ENCODE measurements around the gene TRAK2. TPM values are rescaled to one million over a fixed set of nuclear protein-coding genes. Genes with fewer than 3 reads are reported as not detected.
"Not testable (repeated sequence)": the region's sequence is repeated elsewhere in the genome, so short reads cannot be mapped to it uniquely, and the experiment has no call there.

The TRAK2 gene
- total RNA-seq, 1 experiment from 2014 or later = 15.2 TPM

- ATAC-seq (no peak), DNase-seq (ENCODE audit: low read depth, low spot score) (no peak)
- Histone ChIP-seq H3K9ac (ENCODE audit: low read length) (no peak overlapping the region), H2AFZ (ENCODE audit: low read depth, low read length, poor library complexity, severe bottlenecking) (no peak overlapping the region), H3K27me3 (ENCODE audit: insufficient read depth, low read length) (no peaks in the 10 kb centered on the region), H4K20me1 (ENCODE audit: insufficient read depth) (no peaks in the 10 kb centered on the region), H3K9me2 (ENCODE audit: insufficient read depth) (no peaks in the 10 kb centered on the region), H3K4me1 (ENCODE audit: control insufficient read depth in 1 of 2, insufficient read depth in 2 of 2, low read length in 2 of 2) (no peaks in the 10 kb centered on the region), H3K4me3 (replicated peaks in 1 of 2; ENCODE audit: low read depth in 1 of 2, low read length in 2 of 2) (no peak overlapping the region), H3K79me2 (ENCODE audit: insufficient read depth, low read length) (no peaks in the 10 kb centered on the region), H3K9me3 (ENCODE audit: control insufficient read depth in 1 of 2, insufficient read depth in 1 of 2, low read depth in 1 of 2, low read length in 2 of 2) (no peaks in the 10 kb centered on the region), H3K27ac (ENCODE audit: low read depth, low read length) (no peak overlapping the region), H3K36me3 (ENCODE audit: control insufficient read depth in 1 of 2, insufficient read depth in 2 of 2, low read length in 2 of 2) (no peaks in the 10 kb centered on the region), H3K4me2 (ENCODE audit: low read length) (no peak overlapping the region)
- RAD21 ChIA-PET (ENCODE audit: low non-redundant PET in 1 of 2, low total read pairs in 2 of 2, uncharacterized antibody in 2 of 2, unreplicated experiment in 2 of 2) = interaction anchor here (0.6 kb wide), 2 partner anchors 15 to 178 kb away, joined by 3 read pairs; no protein-coding TSS in a partner anchor
- CTCF ChIA-PET = no interaction called here
- intact Hi-C loops (cut with micrococcal nuclease) = no loop called here
- POLR2A ChIA-PET = no interaction called here
- TF ChIP-seq TCF7L2 (IDR thresholded peaks at IDR 0.05; ENCODE audit: borderline replicate concordance, extremely low read depth, insufficient read depth, insufficient read length) (no peak), POLR2AphosphoS5 (IDR thresholded peaks at IDR 0.05; ENCODE audit: low read depth, low read length) (no peak), FOSL1 (IDR thresholded peaks at IDR 0.05; ENCODE audit: low read depth) (no peak)
- TF ChIP-seq, protein P1, sequence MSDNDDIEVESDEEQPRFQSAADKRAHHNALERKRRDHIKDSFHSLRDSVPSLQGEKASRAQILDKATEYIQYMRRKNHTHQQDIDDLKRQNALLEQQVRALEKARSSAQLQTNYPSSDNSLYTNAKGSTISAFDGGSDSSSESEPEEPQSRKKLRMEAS (IDR thresholded peaks at IDR 0.05) = no peak
- BruUV-seq (replicated peaks) = no TSS peak
These were observed 20.4 kb downstream of the TRAK2 start for GRCh38 chr2:201430839-201431238.

- ATAC-seq = not testable (repeated sequence)
These were observed 20.9 kb downstream of the TRAK2 start for GRCh38 chr2:201430322-201430721.

DNA sequence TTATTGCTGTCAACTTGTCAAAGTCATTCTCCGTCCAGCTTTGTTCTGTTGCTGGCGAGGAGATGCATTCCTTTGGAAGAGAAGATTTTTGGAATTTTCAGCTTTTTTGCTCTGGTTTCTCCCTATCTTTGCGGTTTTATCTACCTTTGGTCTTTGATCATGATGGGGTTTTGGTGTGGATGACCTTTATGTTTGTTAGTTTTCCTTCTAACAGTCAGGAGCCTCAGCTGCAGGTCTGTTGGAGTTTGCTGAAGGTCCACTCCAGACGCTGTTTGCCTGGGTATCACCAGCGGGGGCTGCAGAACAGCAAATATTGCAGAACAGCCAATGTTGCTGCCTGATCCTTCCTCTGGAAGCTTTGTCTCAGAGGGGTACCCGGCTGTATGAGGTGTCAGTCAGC is 21.4 kb downstream of the TRAK2 start:
- BruUV-seq (replicated peaks); H3K79me2 ChIP-seq (ENCODE audit: insufficient read depth, low read length); ATAC-seq; RAD21 ChIA-PET (ENCODE audit: low non-redundant PET in 1 of 2, low total read pairs in 2 of 2, uncharacterized antibody in 2 of 2, unreplicated experiment in 2 of 2); H4K20me1 ChIP-seq (ENCODE audit: insufficient read depth); H3K9ac ChIP-seq (ENCODE audit: low read length); H3K4me3 ChIP-seq (replicated peaks in 1 of 2; ENCODE audit: low read depth in 1 of 2, low read length in 2 of 2); H3K4me2 ChIP-seq (ENCODE audit: low read length); POLR2A ChIA-PET; H3K9me3 ChIP-seq (ENCODE audit: control insufficient read depth in 1 of 2, insufficient read depth in 1 of 2, low read depth in 1 of 2, low read length in 2 of 2); intact Hi-C loops (cut with micrococcal nuclease); H3K36me3 ChIP-seq (ENCODE audit: control insufficient read depth in 1 of 2, insufficient read depth in 2 of 2, low read length in 2 of 2); H3K4me1 ChIP-seq (ENCODE audit: control insufficient read depth in 1 of 2, insufficient read depth in 2 of 2, low read length in 2 of 2); CTCF ChIA-PET; H2AFZ ChIP-seq (ENCODE audit: low read depth, low read length, poor library complexity, severe bottlenecking); DNase-seq (ENCODE audit: low read depth, low spot score); H3K27me3 ChIP-seq (ENCODE audit: insufficient read depth, low read length); H3K9me2 ChIP-seq (ENCODE audit: insufficient read depth); H3K27ac ChIP-seq (ENCODE audit: low read depth, low read length): not testable (repeated sequence)

More at GRCh38 chr2:201430322-201430721, 20.9 kb downstream of the TRAK2 start:
- RAD21 ChIA-PET (ENCODE audit: low non-redundant PET in 1 of 2, low total read pairs in 2 of 2, uncharacterized antibody in 2 of 2, unreplicated experiment in 2 of 2) = interaction anchor here (0.6 kb wide), 2 partner anchors 15 to 177 kb away, joined by 3 read pairs; no protein-coding TSS in a partner anchor
- H3K36me3 ChIP-seq (ENCODE audit: control insufficient read depth in 1 of 2, insufficient read depth in 2 of 2, low read length in 2 of 2); H3K27ac ChIP-seq (ENCODE audit: low read depth, low read length); POLR2A ChIA-PET; H3K9ac ChIP-seq (ENCODE audit: low read length); H3K27me3 ChIP-seq (ENCODE audit: insufficient read depth, low read length); DNase-seq (ENCODE audit: low read depth, low spot score); H4K20me1 ChIP-seq (ENCODE audit: insufficient read depth); H3K79me2 ChIP-seq (ENCODE audit: insufficient read depth, low read length); BruUV-seq (replicated peaks); H2AFZ ChIP-seq (ENCODE audit: low read depth, low read length, poor library complexity, severe bottlenecking); H3K4me3 ChIP-seq (replicated peaks in 1 of 2; ENCODE audit: low read depth in 1 of 2, low read length in 2 of 2); H3K9me2 ChIP-seq (ENCODE audit: insufficient read depth); H3K4me2 ChIP-seq (ENCODE audit: low read length); H3K4me1 ChIP-seq (ENCODE audit: control insufficient read depth in 1 of 2, insufficient read depth in 2 of 2, low read length in 2 of 2); intact Hi-C loops (cut with micrococcal nuclease); CTCF ChIA-PET; H3K9me3 ChIP-seq (ENCODE audit: control insufficient read depth in 1 of 2, insufficient read depth in 1 of 2, low read depth in 1 of 2, low read length in 2 of 2): not testable (repeated sequence)

- RAD21 ChIA-PET (ENCODE audit: low non-redundant PET in 1 of 2, low total read pairs in 2 of 2, uncharacterized antibody in 2 of 2, unreplicated experiment in 2 of 2); H3K27ac ChIP-seq (ENCODE audit: low read depth, low read length); H3K4me2 ChIP-seq (ENCODE audit: low read length); DNase-seq (ENCODE audit: low read depth, low spot score); H4K20me1 ChIP-seq (ENCODE audit: insufficient read depth); ATAC-seq; H3K9me2 ChIP-seq (ENCODE audit: insufficient read depth); POLR2A ChIA-PET; intact Hi-C loops (cut with micrococcal nuclease); H3K36me3 ChIP-seq (ENCODE audit: control insufficient read depth in 1 of 2, insufficient read depth in 2 of 2, low read length in 2 of 2); BruUV-seq (replicated peaks); H3K9ac ChIP-seq (ENCODE audit: low read length); H2AFZ ChIP-seq (ENCODE audit: low read depth, low read length, poor library complexity, severe bottlenecking); H3K79me2 ChIP-seq (ENCODE audit: insufficient read depth, low read length); CTCF ChIA-PET; H3K4me1 ChIP-seq (ENCODE audit: control insufficient read depth in 1 of 2, insufficient read depth in 2 of 2, low read length in 2 of 2); H3K9me3 ChIP-seq (ENCODE audit: control insufficient read depth in 1 of 2, insufficient read depth in 1 of 2, low read depth in 1 of 2, low read length in 2 of 2); H3K4me3 ChIP-seq (replicated peaks in 1 of 2; ENCODE audit: low read depth in 1 of 2, low read length in 2 of 2); H3K27me3 ChIP-seq (ENCODE audit: insufficient read depth, low read length): not testable (repeated sequence)
These were observed 22.9 kb downstream of the TRAK2 start for GRCh38 chr2:201428366-201428765.
